HEK293 (cell line): Measurements from ENCODE around the gene DBF4B.
"Not testable (repeated sequence)": the region's sequence is repeated elsewhere in the genome, so short reads cannot be mapped to it uniquely, and the experiment has no call there.

Experiments used
- REST ChIP-seq: fragments of 450-650 bp; formaldehyde crosslinking; IDR thresholded peaks from 2 replicates; pipeline ENCODE4 v1.5.1; 2016; ENCODE audit warnings: missing biosample characterization, missing genetic modification characterization
- ZNF214 ChIP-seq: fragments of 450-650 bp; formaldehyde crosslinking; IDR thresholded peaks from 2 replicates; pipeline ENCODE4 v1.5.1; 2017; ENCODE audit warnings: missing biosample characterization, mild to moderate bottlenecking, missing genetic modification characterization, borderline replicate concordance
- ZNF239 ChIP-seq: fragments of 450-650 bp; formaldehyde crosslinking; IDR thresholded peaks from 2 replicates; pipeline ENCODE4 v1.5.1; 2016; ENCODE audit warnings: missing biosample characterization, missing genetic modification characterization
- ZNF24 ChIP-seq: fragments of 450-650 bp; formaldehyde crosslinking; IDR thresholded peaks from 2 replicates; pipeline ENCODE4 v1.5.1; 2016; ENCODE audit warnings: missing biosample characterization, missing genetic modification characterization
- ZNF677 ChIP-seq: fragments of 450-650 bp; IDR thresholded peaks from 2 replicates; pipeline ENCODE4 v1.5.0; 2018; ENCODE audit warnings: missing biosample characterization, mild to moderate bottlenecking, missing genetic modification characterization, moderate library complexity

GRCh38 chr17:44683303-44683702, 25.2 kb upstream of the DBF4B start:
- not testable (repeated sequence) for TF ChIP-seq ZNF239; REST; ZNF677 (tag by site-specific recombination); ZNF214 (tag by site-specific recombination); ZNF24
